WTC11 (cell line): Measurements from ENCODE around the gene SWT1.

ENCODE experiments used
- ARID4B ChIP-seq: sonication (generic); formaldehyde crosslinking; IDR thresholded peaks from 2 replicates; pipeline ENCODE4 v1.8.0; 2023; ENCODE audit warnings: missing genetic modification reagents, mild to moderate bottlenecking, borderline replicate concordance
- CBFB ChIP-seq: sonication (generic); formaldehyde crosslinking; IDR thresholded peaks from 2 replicates; pipeline ENCODE4 v1.8.1; 2022; ENCODE audit warnings: mild to moderate bottlenecking, low read depth, missing genetic modification reagents
- CTCF ChIP-seq: fragments of 200-600 bp; IDR thresholded peaks from 2 replicates; pipeline ENCODE4 v1.8.0; 2022; ENCODE audit warnings: antibody characterized with exemption
- FOXP1 ChIP-seq: sonication (generic); formaldehyde crosslinking; IDR thresholded peaks from 2 replicates; pipeline ENCODE4 v1.8.0; 2022; ENCODE audit warnings: missing genetic modification reagents, mild to moderate bottlenecking, moderate library complexity, borderline replicate concordance
- NFYB ChIP-seq: sonication (generic); formaldehyde crosslinking; conservative IDR thresholded peaks from 2 replicates; pipeline ENCODE4 v1.8.0; 2022; ENCODE audit warnings: low read depth, missing genetic modification reagents
- RELA ChIP-seq: sonication (generic); formaldehyde crosslinking; IDR thresholded peaks from 2 replicates; pipeline ENCODE4 v1.8.1; 2022; ENCODE audit warnings: missing genetic modification reagents, mild to moderate bottlenecking, borderline replicate concordance
- SP1 ChIP-seq: sonication (generic); formaldehyde crosslinking; conservative IDR thresholded peaks from 2 replicates; pipeline ENCODE4 v1.8.1; 2022; ENCODE audit warnings: missing genetic modification reagents
- ZNF512 ChIP-seq: sonication (generic); formaldehyde crosslinking; IDR thresholded peaks from 2 replicates; pipeline ENCODE4 v1.8.1; 2022; ENCODE audit warnings: missing genetic modification reagents, borderline replicate concordance

GRCh38 chr1:185137896-185138545 lies 18.9 kb upstream of the SWT1 start:
- TF ChIP-seq FOXP1 (CRISPR knock-in tag) (no peak), SP1 (CRISPR knock-in tag) (no peak), CTCF (no peak), CBFB (CRISPR knock-in tag) (no peak), ARID4B (CRISPR knock-in tag) (no peak), ZNF512 (CRISPR knock-in tag) (no peak), RELA (CRISPR knock-in tag) (no peak), NFYB (CRISPR knock-in tag) (no peak)
